ENCODE results near the gene TMOD1.

Gene TMOD1

GRCh38 chr9:97600531-97601227 lies 99.2 kb downstream of the TMOD1 start:
- TF ChIP-seq EZH2phosphoT487 (IDR thresholded peaks at IDR 0.05; ENCODE audit: borderline replicate concordance, low read length) (no peak), CTCF (IDR thresholded peaks at IDR 0.05; ENCODE audit: low read depth, low read length, poor library complexity, severe bottlenecking) (no peak)
- no peak overlapping the region for H3K27ac ChIP-seq (ENCODE audit: low read depth, low read length)
- no peak overlapping the region for H3K4me3 ChIP-seq (ENCODE audit: low read length)
- peaks cover 61% of the 10 kb centered on the region for H3K36me3 ChIP-seq (ENCODE audit: control insufficient read depth, low read length)
- no peaks in the 10 kb centered on the region for H3K27me3 ChIP-seq (ENCODE audit: control insufficient read depth, low read length)
- H3K4me2 ChIP-seq (ENCODE audit: low read length), result no peak overlapping the region
- H3K9me3 ChIP-seq (ENCODE audit: control insufficient read depth, insufficient read depth, low read length), result no peaks in the 10 kb centered on the region
- H3K79me2 ChIP-seq (ENCODE audit: control insufficient read depth, low read length), result no peaks in the 10 kb centered on the region
- H3K4me1 ChIP-seq (ENCODE audit: control insufficient read depth, low read length), result peaks cover 6% of the 10 kb centered on the region; the same call in 1 of the 2 replicates
- 0 out of 2 replicates have a peak, but pooled peaks cover 4% of the 10 kb centered on the region for H4K20me1 ChIP-seq (ENCODE audit: control insufficient read depth, insufficient read depth, low read depth, low read length)
- H3K9me2 ChIP-seq (replicated peaks; ENCODE audit: control insufficient read depth, low read length), result no peaks in the 10 kb centered on the region
- H3F3A ChIP-seq (ENCODE audit: control insufficient read depth, insufficient read depth), result no peaks in the 10 kb centered on the region

GRCh38 chr9:97601228-97601898 lies 99.9 kb downstream of the TMOD1 start:
- TF ChIP-seq EZH2phosphoT487 (IDR thresholded peaks at IDR 0.05; ENCODE audit: borderline replicate concordance, low read length) (no peak), CTCF (IDR thresholded peaks at IDR 0.05; ENCODE audit: low read depth, low read length, poor library complexity, severe bottlenecking) (no peak)
- peaks cover 6% of the 10 kb centered on the region; the same call in 1 of the 2 replicates for H3K4me1 ChIP-seq (ENCODE audit: control insufficient read depth, low read length)
- H3K27ac ChIP-seq (ENCODE audit: low read depth, low read length), result no peak overlapping the region
- no peaks in the 10 kb centered on the region for H3K79me2 ChIP-seq (ENCODE audit: control insufficient read depth, low read length)
- H3K4me2 ChIP-seq (ENCODE audit: low read length), result no peak overlapping the region
- no peaks in the 10 kb centered on the region for H3K27me3 ChIP-seq (ENCODE audit: control insufficient read depth, low read length)
- H3K9me2 ChIP-seq (replicated peaks; ENCODE audit: control insufficient read depth, low read length), result no peaks in the 10 kb centered on the region
- 0 out of 2 replicates have a peak, but pooled peaks cover 4% of the 10 kb centered on the region for H4K20me1 ChIP-seq (ENCODE audit: control insufficient read depth, insufficient read depth, low read depth, low read length)
- no peaks in the 10 kb centered on the region for H3F3A ChIP-seq (ENCODE audit: control insufficient read depth, insufficient read depth)
- H3K9me3 ChIP-seq (ENCODE audit: control insufficient read depth, insufficient read depth, low read length), result no peaks in the 10 kb centered on the region
- H3K4me3 ChIP-seq (ENCODE audit: low read length), result no peak overlapping the region
- H3K36me3 ChIP-seq (ENCODE audit: control insufficient read depth, low read length), result peaks cover 66% of the 10 kb centered on the region

GRCh38 chr9:97602430-97602829 lies 101.0 kb downstream of the TMOD1 start:
- TF ChIP-seq CTCF (IDR thresholded peaks at IDR 0.05; ENCODE audit: low read depth, low read length, poor library complexity, severe bottlenecking) (no peak), EZH2phosphoT487 (IDR thresholded peaks at IDR 0.05; ENCODE audit: borderline replicate concordance, low read length) (no peak)
- H3K36me3 ChIP-seq (ENCODE audit: control insufficient read depth, low read length), result peaks cover 69% of the 10 kb centered on the region

More at GRCh38 chr9:97602430-97602829, 101.0 kb downstream of the TMOD1 start:
- H3K4me2 ChIP-seq (ENCODE audit: low read length), result no peak overlapping the region
- H3K27me3 ChIP-seq (ENCODE audit: control insufficient read depth, low read length), result no peaks in the 10 kb centered on the region
- H3K9me3 ChIP-seq (ENCODE audit: control insufficient read depth, insufficient read depth, low read length), result no peaks in the 10 kb centered on the region
- H3F3A ChIP-seq (ENCODE audit: control insufficient read depth, insufficient read depth), result no peaks in the 10 kb centered on the region
- peaks cover 6% of the 10 kb centered on the region; the same call in 1 of the 2 replicates for H3K4me1 ChIP-seq (ENCODE audit: control insufficient read depth, low read length)
- H3K4me3 ChIP-seq (ENCODE audit: low read length), result no peak overlapping the region
- 0 out of 2 replicates have a peak, but pooled peaks cover 4% of the 10 kb centered on the region for H4K20me1 ChIP-seq (ENCODE audit: control insufficient read depth, insufficient read depth, low read depth, low read length)
- no peaks in the 10 kb centered on the region for H3K79me2 ChIP-seq (ENCODE audit: control insufficient read depth, low read length)
- no peak overlapping the region for H3K27ac ChIP-seq (ENCODE audit: low read depth, low read length)
- H3K9me2 ChIP-seq (replicated peaks; ENCODE audit: control insufficient read depth, low read length), result no peaks in the 10 kb centered on the region

Measured in DOHH2 (cell line).